ENCODE data around the gene ABLIM3.
A peak's percentile ranks its signal among the peaks of the same experiment; 100 is the strongest.

ABLIM3 gene

DNA sequence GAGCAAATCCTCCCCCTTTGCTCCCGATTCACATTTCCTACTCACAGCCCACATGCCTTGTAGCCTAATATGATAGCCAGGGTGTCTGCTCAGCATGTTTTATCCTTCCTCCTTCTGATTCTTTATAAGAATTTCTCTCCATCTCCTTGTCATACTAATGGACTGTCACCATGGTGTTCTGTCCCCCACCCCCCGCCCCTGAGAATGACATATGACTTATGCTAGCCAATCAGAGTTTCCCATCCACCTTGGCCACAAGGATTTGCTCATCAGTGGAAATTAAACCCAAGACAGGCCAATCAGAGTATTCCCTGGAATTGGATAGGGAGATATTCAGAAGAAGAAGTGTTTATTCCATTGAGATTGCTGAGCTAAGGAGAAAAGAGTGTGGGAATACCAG, 16.0 kb downstream of the ABLIM3 start:
- no peak for DNase-seq (ENCODE audit: low spot score)

DNA sequence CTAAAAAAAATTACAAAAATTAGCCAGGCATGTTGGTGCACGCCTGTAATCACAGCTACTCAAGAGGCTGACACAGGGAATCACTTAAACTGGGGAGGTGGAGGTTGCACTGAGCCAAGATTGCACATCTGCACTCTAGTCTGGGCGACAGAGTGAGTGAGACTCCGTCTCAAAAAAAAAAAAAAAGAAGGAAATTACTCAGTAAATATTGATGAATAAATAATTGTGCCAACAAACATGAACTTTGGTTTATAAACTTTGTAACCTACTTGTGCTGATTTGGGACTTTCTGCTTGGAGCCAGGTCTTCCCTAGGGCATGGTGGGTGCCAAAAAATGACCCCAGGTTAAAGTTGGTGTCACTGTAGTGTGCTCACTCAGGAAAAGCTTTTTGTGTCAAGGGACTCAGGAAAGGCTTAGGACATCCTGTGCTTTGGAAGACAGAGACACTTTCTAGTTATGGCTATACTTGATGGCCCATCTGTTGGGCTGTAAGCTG, 19.0 kb downstream of the ABLIM3 start:
- no peak for DNase-seq (ENCODE audit: low spot score)

DNA sequence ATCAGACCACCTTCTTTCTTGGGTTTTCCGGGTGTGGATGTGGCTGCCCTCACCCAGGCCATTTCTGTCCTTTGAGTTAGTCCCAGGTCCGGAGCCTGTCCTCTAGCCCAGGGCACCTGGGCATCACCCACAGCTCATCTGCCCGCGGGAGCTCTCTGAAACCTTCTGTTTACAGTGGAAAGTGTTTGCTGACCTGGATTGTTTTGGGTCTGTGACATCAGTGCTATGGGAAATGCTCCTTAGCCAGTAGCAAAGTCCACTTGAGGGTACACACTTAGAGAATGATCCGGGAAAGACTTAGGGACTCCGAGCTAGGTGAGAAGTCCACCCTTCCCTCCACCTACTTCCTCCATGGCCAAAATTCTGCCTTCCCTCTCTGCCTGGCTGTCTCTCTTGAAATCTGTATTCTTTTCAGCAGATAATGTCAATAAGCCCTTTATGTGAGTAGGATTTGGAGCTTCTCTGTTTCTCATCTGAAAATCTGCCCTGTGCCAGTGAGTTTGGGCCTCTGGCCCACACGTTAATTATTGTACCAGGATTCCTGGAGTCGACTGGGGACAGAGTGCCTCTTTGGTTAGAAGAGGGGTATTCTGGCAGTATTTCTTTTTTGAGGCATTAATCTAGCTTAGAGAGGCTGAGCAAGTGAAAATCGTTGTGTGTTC, 19.9 kb downstream of the ABLIM3 start:
- no peak for DNase-seq (ENCODE audit: low spot score)

GRCh38 chr5:149161850-149162249, 20.6 kb downstream of the ABLIM3 start:
- no peak for DNase-seq (ENCODE audit: low spot score)

- DNase-seq (ENCODE audit: low spot score): no peak
Measured at GRCh38 chr5:149162401-149163084, 21.2 kb downstream of the ABLIM3 start.

DNA sequence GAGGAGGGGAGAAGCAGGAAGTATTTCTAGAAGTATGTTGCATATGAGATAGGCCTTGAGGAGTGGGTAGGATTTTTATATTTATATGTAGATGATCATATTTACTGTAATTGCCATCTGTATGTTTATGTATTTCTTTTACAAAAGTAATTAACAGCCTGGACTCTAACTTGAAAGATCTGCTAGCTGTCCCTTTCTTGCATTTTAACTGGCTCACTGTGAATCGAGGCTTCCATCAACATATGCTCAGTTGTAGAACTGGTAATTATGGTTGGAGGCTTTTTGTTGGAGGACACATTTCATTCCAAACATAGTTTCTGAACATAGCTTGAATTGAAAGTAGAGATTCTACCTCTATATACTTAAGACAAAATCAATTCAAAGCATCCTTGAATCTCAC, 23.4 kb downstream of the ABLIM3 start:
- no peak for DNase-seq (ENCODE audit: low spot score)

GRCh38 chr5:149166128-149166527, 24.8 kb downstream of the ABLIM3 start:
- no peak for DNase-seq (ENCODE audit: low spot score)

- DNase-seq (ENCODE audit: low spot score): no peak
Measured at GRCh38 chr5:149166591-149167100, 25.4 kb downstream of the ABLIM3 start.

- no peak for DNase-seq (ENCODE audit: low spot score)
Measured at GRCh38 chr5:149168276-149168906, 27.1 kb downstream of the ABLIM3 start.

GRCh38 chr5:149170299-149170698, 29.0 kb downstream of the ABLIM3 start:
- DNase-seq (ENCODE audit: low spot score): no peak

DNA sequence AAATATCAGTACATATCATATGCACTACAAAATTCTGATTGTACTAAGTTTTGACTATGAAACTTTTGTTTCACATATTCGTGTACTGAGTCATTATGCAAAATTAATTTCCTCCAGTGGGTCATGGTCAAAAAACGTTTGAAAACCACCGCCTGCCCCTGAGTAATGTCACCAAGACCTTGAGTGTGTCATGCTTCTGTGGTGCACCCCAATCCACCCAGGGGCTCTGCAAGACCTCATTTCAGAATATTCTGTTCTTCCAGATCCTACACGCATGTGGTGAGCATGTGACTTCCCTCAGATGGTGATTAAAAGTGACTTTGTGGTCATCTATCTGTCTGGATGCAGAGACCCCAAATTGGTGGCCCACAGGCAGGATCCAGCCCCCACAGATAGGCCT, 31.0 kb downstream of the ABLIM3 start:
- DNase-seq (ENCODE audit: low spot score): no peak

- no peak for DNase-seq (ENCODE audit: low spot score)
Measured at GRCh38 chr5:149172709-149173505, 31.6 kb downstream of the ABLIM3 start.

DNA sequence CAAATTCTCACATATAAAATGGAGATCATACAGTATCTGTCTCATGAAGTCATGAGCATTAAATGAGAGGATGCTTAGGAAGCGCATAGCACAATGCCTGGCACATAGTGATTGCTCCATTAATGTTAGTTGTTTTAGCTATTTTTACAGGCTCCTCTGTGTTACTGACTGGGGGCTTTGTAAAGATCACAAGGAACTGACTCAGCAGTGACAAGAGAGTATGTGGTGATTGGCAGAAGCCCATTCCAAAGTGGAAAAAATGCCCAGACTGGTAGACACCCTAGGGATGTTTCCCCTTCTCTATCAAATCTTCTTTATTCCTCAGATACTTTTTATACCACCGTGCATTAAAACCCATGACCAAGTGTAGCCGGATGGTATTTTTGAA, 33.5 kb downstream of the ABLIM3 start:
- DNase-seq (ENCODE audit: low spot score): no peak

- DNase-seq (ENCODE audit: low spot score): no peak
Measured at GRCh38 chr5:149175346-149176105, 34.2 kb downstream of the ABLIM3 start.

GRCh38 chr5:149177339-149177843, 36.1 kb downstream of the ABLIM3 start:
- DNase-seq (ENCODE audit: low spot score): no peak

DNA sequence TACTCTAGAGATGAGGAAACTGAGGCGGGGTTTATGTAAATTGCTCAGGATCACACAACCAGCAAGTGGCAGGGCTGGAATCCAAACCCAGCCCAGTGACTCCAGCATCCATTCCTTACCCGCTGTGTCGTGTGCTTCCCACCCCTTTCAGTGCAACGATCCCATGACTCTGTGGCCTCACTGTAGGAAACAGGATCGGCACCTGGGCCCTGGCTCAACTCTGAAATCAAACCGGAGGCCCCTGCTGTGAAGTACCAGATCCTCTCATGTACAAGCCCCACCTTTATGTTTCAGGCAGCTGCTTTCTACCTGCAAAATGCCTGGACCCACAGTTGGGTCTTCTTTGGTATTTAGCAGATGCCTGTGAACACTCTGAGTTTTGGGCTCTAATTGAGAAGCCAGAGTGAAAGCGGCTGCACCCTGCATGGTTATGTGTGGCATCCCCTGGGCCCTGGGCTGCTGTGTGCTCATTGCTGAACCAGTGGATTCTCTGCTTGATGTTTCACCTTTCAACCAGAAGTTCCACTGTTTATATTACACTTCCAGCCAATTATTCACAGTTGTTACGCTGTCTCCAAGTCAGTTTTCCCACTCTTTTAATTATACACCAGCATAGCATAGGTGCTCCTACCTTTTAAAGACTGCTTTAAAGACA, 36.7 kb downstream of the ABLIM3 start:
- no peak for DNase-seq (ENCODE audit: low spot score)

GRCh38 chr5:149181732-149182131, 40.4 kb downstream of the ABLIM3 start:
- no peak for DNase-seq (ENCODE audit: low spot score)

- no peak for DNase-seq (ENCODE audit: low spot score)
Measured at GRCh38 chr5:149182241-149182640, 40.9 kb downstream of the ABLIM3 start.

DNA sequence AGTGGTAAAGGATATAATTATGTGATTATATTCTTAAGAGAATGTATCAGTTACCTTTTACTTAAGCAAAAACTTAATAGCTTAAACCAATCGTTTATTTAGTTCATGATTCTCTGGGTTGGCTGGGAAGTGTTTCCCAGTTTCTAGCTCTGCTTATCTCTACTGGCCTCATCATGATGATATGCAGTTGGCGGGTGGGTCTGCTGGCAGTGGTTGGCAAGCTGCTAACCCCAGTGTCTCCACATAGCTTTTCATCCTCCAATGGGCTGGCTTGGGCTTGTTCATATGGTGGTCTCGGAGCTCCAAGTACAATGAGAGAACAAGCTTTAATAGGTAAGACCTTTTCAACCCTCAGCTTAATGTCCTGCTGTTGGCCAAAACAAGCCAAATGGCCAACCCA, 43.8 kb downstream of the ABLIM3 start:
- no peak for DNase-seq (ENCODE audit: low spot score)

GRCh38 chr5:149186506-149186905, 45.2 kb downstream of the ABLIM3 start:
- DNase-seq (ENCODE audit: low spot score): no peak

DNA sequence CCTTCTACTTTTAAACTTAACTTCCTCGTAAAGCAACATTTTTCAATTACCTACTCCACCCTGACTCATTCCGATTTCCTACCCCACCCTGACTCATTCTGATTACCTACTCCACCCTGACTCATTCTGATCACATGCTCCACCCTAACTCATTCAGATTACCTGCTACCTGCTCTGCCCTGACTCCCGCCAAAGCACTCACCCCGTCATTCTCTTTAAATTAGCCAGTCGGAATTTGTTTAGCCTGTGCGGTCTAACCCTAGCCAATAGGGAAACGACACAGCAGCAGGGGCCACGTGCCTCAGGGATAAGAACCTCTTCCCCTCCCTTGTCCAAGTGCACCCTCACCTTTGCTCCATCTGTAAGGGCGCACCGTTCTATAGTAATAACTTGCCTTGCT, 46.3 kb downstream of the ABLIM3 start:
- peak; percentile 30 for DNase-seq (ENCODE audit: low spot score)

Data from putamen (tissue), 1 donor.